Neural cell (in vitro differentiated cells): Measurements from ENCODE around the gene EIF3I.

Experiments used
- EP300 ChIP-seq: fragments of 450-650 bp; conservative IDR thresholded peaks from 2 replicates; pipeline ENCODE4 v1.6.1; 2014; ENCODE audit warnings: antibody characterized with exemption, mild to moderate bottlenecking, moderate library complexity; ENCODE audit not compliant: poor library complexity, severe bottlenecking
- EZH2 ChIP-seq: fragments of 200-600, 300-800 bp; shearing (Covaris generic), sonication (generic); IDR thresholded peaks from 2 replicates; pipeline ENCODE4 v1.6.1; 2014; ENCODE audit warnings: antibody characterized with exemption, low read length, borderline replicate concordance, mild to moderate bottlenecking; ENCODE audit not compliant: insufficient read depth, poor library complexity, severe bottlenecking
- MXI1 ChIP-seq: fragments of 450-650 bp; conservative IDR thresholded peaks from 2 replicates; pipeline ENCODE4 v1.6.1; 2014; ENCODE audit warnings: antibody characterized with exemption, mild to moderate bottlenecking; ENCODE audit not compliant: poor library complexity, severe bottlenecking
- POLR2AphosphoS5 ChIP-seq: IDR thresholded peaks from 2 replicates; pipeline ENCODE4 v1.6.1; 2012
- RAD21 ChIP-seq: fragments of 450-650 bp; conservative IDR thresholded peaks from 2 replicates; pipeline ENCODE4 v1.6.1; 2014; ENCODE audit warnings: antibody characterized with exemption, mild to moderate bottlenecking, moderate library complexity
- REST ChIP-seq: IDR thresholded peaks from 2 replicates; pipeline ENCODE4 v1.6.1; 2012; ENCODE audit warnings: borderline replicate concordance
- SMC3 ChIP-seq: fragments of 450-650 bp; conservative IDR thresholded peaks from 2 replicates; pipeline ENCODE4 v1.6.1; 2014; ENCODE audit warnings: antibody characterized with exemption, mild to moderate bottlenecking, moderate library complexity; ENCODE audit not compliant: poor library complexity
- TAF1 ChIP-seq: IDR thresholded peaks from 2 replicates; pipeline ENCODE4 v1.6.1; 2012; ENCODE audit warnings: low read depth
- TF ChIP-seq, protein P1 (sequence below): fragments of 450-650 bp; IDR thresholded peaks from 2 replicates; pipeline ENCODE4 v1.5.1; 2014; ENCODE audit warnings: antibody characterized with exemption, mild to moderate bottlenecking, moderate library complexity; ENCODE audit not compliant: poor library complexity, severe bottlenecking

DNA sequence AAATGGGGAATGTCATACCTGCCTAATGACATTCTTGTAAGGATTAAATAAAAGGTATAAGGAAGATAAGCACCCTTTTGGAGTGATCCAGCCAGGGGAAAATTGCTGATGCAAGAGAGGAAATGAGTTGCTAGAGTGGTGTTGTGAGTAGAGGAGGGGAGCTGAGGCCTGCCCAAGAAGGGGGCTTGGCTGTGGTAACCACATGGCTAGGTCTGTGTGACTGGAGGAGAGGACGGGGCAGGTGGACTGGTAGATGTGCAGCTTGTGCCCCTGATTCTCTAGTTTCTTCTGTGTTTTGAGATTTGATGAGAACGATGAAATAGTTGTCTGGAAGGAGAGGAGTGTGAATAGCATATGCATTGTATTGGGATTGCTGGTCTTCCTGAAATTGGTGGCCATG is 36.1 kb upstream of the EIF3I start:
- TF ChIP-seq, protein P1, sequence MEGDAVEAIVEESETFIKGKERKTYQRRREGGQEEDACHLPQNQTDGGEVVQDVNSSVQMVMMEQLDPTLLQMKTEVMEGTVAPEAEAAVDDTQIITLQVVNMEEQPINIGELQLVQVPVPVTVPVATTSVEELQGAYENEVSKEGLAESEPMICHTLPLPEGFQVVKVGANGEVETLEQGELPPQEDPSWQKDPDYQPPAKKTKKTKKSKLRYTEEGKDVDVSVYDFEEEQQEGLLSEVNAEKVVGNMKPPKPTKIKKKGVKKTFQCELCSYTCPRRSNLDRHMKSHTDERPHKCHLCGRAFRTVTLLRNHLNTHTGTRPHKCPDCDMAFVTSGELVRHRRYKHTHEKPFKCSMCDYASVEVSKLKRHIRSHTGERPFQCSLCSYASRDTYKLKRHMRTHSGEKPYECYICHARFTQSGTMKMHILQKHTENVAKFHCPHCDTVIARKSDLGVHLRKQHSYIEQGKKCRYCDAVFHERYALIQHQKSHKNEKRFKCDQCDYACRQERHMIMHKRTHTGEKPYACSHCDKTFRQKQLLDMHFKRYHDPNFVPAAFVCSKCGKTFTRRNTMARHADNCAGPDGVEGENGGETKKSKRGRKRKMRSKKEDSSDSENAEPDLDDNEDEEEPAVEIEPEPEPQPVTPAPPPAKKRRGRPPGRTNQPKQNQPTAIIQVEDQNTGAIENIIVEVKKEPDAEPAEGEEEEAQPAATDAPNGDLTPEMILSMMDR = no peak
- no peak for TF ChIP-seq EP300
- no peak for TF ChIP-seq EZH2
- TF ChIP-seq POLR2AphosphoS5 = no peak
- TF ChIP-seq SMC3 = no peak
- no peak for TF ChIP-seq MXI1
- no peak for TF ChIP-seq REST
- no peak for TF ChIP-seq RAD21
- TF ChIP-seq TAF1 = no peak
